ENCODE measurements around the gene TBL2. TPM values are rescaled to one million over a fixed set of nuclear protein-coding genes. Genes with fewer than 3 reads are reported as not detected.

TBL2 gene
- total RNA-seq, 1 donor, result 68.7 TPM

- no peak for DNase-seq (ENCODE audit: low read depth)
- H3K4me3 ChIP-seq (ENCODE audit: low read depth, low read length), result no peak overlapping the region
- TF ChIP-seq CTCF (IDR thresholded peaks at IDR 0.05; ENCODE audit: insufficient read depth, low read depth, low read length), result no peak
Observed at GRCh38 chr7:73573791-73574190, 4.6 kb downstream of the TBL2 start.

GRCh38 chr7:73573276-73573675, 5.1 kb downstream of the TBL2 start:
- DNase-seq (ENCODE audit: low read depth), result no peak

GRCh38 chr7:73572767-73573186, 5.6 kb downstream of the TBL2 start:
- DNase-seq (ENCODE audit: low read depth), result no peak
- no peak overlapping the region for H3K4me3 ChIP-seq (ENCODE audit: low read depth, low read length)
- no peak for TF ChIP-seq CTCF (IDR thresholded peaks at IDR 0.05; ENCODE audit: insufficient read depth, low read depth, low read length)

More at GRCh38 chr7:73573276-73573675, 5.1 kb downstream of the TBL2 start:
- no peak overlapping the region for H3K4me3 ChIP-seq (ENCODE audit: low read depth, low read length)
- no peak for TF ChIP-seq CTCF (IDR thresholded peaks at IDR 0.05; ENCODE audit: insufficient read depth, low read depth, low read length)

GRCh38 chr7:73570977-73571376, 7.4 kb downstream of the TBL2 start:
- DNase-seq (ENCODE audit: low read depth), result no peak
- no peak for TF ChIP-seq CTCF (IDR thresholded peaks at IDR 0.05; ENCODE audit: insufficient read depth, low read depth, low read length)
- no peak overlapping the region for H3K4me3 ChIP-seq (ENCODE audit: low read depth, low read length)

GRCh38 chr7:73570521-73570920, 7.9 kb downstream of the TBL2 start:
- DNase-seq (ENCODE audit: low read depth), result no peak
- TF ChIP-seq CTCF (IDR thresholded peaks at IDR 0.05; ENCODE audit: insufficient read depth, low read depth, low read length), result no peak
- no peak overlapping the region for H3K4me3 ChIP-seq (ENCODE audit: low read depth, low read length)

- no peak for TF ChIP-seq CTCF (IDR thresholded peaks at IDR 0.05; ENCODE audit: insufficient read depth, low read depth, low read length)
- no peak for DNase-seq (ENCODE audit: low read depth)
- H3K4me3 ChIP-seq (ENCODE audit: low read depth, low read length), result no peak overlapping the region
Observed at GRCh38 chr7:73569042-73569608, 9.3 kb downstream of the TBL2 start.
